Measurements from ENCODE around the gene SIGLEC11. TPM values are rescaled to one million over a fixed set of nuclear protein-coding genes. Genes with fewer than 3 reads are reported as not detected.

SIGLEC11 gene
- total and polyA plus RNA-seq, 2 of the 13 experiments (the other 11 are each of a cell fraction or from before 2014, with no cell fraction given) = not detected

GRCh38 chr19:49987159-49987698, 26.3 kb upstream of the SIGLEC11 start (continued):
- peak; percentile 95 for TF ChIP-seq RERE (CRISPR knock-in tag; IDR thresholded peaks at IDR 0.05; ENCODE audit: low read depth)
- peak; percentile 100 for TF ChIP-seq ZBTB42 (CRISPR knock-in tag; IDR thresholded peaks at IDR 0.05)
- TF ChIP-seq ZNF460 (CRISPR knock-in tag; IDR thresholded peaks at IDR 0.05; ENCODE audit: borderline replicate concordance) = peak; percentile 55; the same call in 1 of the 2 replicates
- peak; percentile 99 for TF ChIP-seq ZNF841 (CRISPR knock-in tag; IDR thresholded peaks at IDR 0.05; ENCODE audit: borderline replicate concordance)
- peak; percentile 94 for TF ChIP-seq ZNF768 (CRISPR knock-in tag; IDR thresholded peaks at IDR 0.05)
- TF ChIP-seq, protein P1, sequence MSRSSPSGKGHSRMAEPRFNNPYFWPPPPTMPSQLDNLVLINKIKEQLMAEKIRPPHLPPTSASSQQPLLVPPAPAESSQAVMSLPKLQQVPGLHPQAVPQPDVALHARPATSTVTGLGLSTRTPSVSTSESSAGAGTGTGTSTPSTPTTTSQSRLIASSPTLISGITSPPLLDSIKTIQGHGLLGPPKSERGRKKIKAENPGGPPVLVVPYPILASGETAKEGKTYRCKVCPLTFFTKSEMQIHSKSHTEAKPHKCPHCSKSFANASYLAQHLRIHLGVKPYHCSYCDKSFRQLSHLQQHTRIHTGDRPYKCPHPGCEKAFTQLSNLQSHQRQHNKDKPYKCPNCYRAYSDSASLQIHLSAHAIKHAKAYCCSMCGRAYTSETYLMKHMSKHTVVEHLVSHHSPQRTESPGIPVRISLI (CRISPR knock-in tag; IDR thresholded peaks at IDR 0.05; ENCODE audit: borderline replicate concordance) = peak; percentile 90
- peak; percentile 100 for TF ChIP-seq KLF15 (CRISPR knock-in tag; IDR thresholded peaks at IDR 0.05; ENCODE audit: borderline replicate concordance)
- TF ChIP-seq, protein P2, sequence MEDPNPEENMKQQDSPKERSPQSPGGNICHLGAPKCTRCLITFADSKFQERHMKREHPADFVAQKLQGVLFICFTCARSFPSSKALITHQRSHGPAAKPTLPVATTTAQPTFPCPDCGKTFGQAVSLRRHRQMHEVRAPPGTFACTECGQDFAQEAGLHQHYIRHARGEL (CRISPR knock-in tag; IDR thresholded peaks at IDR 0.05) = peak; percentile 94; the same call in 1 of the 2 replicates
- TF ChIP-seq, protein P3, sequence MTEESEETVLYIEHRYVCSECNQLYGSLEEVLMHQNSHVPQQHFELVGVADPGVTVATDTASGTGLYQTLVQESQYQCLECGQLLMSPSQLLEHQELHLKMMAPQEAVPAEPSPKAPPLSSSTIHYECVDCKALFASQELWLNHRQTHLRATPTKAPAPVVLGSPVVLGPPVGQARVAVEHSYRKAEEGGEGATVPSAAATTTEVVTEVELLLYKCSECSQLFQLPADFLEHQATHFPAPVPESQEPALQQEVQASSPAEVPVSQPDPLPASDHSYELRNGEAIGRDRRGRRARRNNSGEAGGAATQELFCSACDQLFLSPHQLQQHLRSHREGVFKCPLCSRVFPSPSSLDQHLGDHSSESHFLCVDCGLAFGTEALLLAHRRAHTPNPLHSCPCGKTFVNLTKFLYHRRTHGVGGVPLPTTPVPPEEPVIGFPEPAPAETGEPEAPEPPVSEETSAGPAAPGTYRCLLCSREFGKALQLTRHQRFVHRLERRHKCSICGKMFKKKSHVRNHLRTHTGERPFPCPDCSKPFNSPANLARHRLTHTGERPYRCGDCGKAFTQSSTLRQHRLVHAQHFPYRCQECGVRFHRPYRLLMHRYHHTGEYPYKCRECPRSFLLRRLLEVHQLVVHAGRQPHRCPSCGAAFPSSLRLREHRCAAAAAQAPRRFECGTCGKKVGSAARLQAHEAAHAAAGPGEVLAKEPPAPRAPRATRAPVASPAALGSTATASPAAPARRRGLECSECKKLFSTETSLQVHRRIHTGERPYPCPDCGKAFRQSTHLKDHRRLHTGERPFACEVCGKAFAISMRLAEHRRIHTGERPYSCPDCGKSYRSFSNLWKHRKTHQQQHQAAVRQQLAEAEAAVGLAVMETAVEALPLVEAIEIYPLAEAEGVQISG (CRISPR knock-in tag; IDR thresholded peaks at IDR 0.05) = peak; percentile 97
- peak; percentile 100 for TF ChIP-seq ZSCAN12 (CRISPR knock-in tag; IDR thresholded peaks at IDR 0.05)
- peak; percentile 100 for TF ChIP-seq SMAD9 (CRISPR knock-in tag; IDR thresholded peaks at IDR 0.05)
- TF ChIP-seq, protein P4, sequence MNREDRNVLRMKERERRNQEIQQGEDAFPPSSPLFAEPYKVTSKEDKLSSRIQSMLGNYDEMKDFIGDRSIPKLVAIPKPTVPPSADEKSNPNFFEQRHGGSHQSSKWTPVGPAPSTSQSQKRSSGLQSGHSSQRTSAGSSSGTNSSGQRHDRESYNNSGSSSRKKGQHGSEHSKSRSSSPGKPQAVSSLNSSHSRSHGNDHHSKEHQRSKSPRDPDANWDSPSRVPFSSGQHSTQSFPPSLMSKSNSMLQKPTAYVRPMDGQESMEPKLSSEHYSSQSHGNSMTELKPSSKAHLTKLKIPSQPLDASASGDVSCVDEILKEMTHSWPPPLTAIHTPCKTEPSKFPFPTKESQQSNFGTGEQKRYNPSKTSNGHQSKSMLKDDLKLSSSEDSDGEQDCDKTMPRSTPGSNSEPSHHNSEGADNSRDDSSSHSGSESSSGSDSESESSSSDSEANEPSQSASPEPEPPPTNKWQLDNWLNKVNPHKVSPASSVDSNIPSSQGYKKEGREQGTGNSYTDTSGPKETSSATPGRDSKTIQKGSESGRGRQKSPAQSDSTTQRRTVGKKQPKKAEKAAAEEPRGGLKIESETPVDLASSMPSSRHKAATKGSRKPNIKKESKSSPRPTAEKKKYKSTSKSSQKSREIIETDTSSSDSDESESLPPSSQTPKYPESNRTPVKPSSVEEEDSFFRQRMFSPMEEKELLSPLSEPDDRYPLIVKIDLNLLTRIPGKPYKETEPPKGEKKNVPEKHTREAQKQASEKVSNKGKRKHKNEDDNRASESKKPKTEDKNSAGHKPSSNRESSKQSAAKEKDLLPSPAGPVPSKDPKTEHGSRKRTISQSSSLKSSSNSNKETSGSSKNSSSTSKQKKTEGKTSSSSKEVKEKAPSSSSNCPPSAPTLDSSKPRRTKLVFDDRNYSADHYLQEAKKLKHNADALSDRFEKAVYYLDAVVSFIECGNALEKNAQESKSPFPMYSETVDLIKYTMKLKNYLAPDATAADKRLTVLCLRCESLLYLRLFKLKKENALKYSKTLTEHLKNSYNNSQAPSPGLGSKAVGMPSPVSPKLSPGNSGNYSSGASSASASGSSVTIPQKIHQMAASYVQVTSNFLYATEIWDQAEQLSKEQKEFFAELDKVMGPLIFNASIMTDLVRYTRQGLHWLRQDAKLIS (CRISPR knock-in tag; IDR thresholded peaks at IDR 0.05) = peak; percentile 98
- TF ChIP-seq, protein P5, sequence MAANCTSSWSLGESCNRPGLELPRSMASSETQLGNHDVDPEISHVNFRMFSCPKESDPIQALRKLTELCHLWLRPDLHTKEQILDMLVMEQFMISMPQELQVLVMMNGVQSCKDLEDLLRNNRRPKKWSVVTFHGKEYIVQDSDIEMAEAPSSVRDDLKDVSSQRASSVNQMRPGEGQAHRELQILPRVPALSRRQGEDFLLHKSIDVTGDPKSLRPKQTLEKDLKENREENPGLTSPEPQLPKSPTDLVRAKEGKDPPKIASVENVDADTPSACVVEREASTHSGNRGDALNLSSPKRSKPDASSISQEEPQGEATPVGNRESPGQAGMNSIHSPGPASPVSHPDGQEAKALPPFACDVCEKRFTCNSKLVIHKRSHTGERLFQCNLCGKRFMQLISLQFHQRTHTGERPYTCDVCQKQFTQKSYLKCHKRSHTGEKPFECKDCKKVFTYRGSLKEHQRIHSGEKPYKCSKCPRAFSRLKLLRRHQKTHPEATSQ (CRISPR knock-in tag; IDR thresholded peaks at IDR 0.05; ENCODE audit: borderline replicate concordance) = peak; percentile 100
